ENCODE data around the gene EIF2S2.

DNA sequence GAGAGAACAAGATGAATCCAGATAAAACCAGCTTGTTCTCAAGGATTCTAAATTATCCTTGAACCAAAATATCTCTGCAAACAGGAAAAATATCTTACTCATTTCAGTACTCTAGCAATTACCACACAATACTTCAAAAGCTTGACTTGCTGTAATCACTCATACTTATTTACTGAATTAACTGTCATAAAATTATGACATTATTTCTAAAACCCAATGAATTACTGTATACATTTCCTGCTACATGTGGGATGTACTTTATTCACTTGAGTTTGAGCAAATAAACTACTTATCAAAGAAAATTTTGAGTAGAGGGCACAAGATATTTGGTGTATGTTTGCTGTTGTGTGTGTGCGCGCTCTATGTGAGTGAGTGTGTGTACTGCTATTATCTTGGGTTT lies 9.7 kb downstream of the EIF2S2 start:
- TF ChIP-seq CTCF (IDR thresholded peaks at IDR 0.05 in 2 of 3, conservative IDR thresholded peaks at IDR 0.05 in 1 of 3; ENCODE audit: borderline replicate concordance in 1 of 3, insufficient read depth in 1 of 3, low read depth in 2 of 3, low read length in 2 of 3) (no peak), ELF1 (IDR thresholded peaks at IDR 0.05; ENCODE audit: borderline replicate concordance, low read depth) (no peak), POLR2A (IDR thresholded peaks at IDR 0.05; ENCODE audit: borderline replicate concordance, extremely low read depth, insufficient read depth, insufficient read length) (no peak), POLR2AphosphoS5 (IDR thresholded peaks at IDR 0.05; ENCODE audit: low read depth, low read length) (no peak), EGR1 (IDR thresholded peaks at IDR 0.05; ENCODE audit: low read depth) (no peak), EZH2 (IDR thresholded peaks at IDR 0.05) (no peak), TCF7L2 (IDR thresholded peaks at IDR 0.05; ENCODE audit: borderline replicate concordance, extremely low read depth, insufficient read depth, insufficient read length) (no peak), JUND (IDR thresholded peaks at IDR 0.05) (no peak), ZBTB33 (IDR thresholded peaks at IDR 0.05; ENCODE audit: extremely low read depth, insufficient replicate concordance, low read length) (no peak), ZNF274 (IDR thresholded peaks at IDR 0.05; ENCODE audit: low read depth, low read length) (no peak), SRF (IDR thresholded peaks at IDR 0.05; ENCODE audit: low read depth) (no peak)
- TF ChIP-seq, protein P1, sequence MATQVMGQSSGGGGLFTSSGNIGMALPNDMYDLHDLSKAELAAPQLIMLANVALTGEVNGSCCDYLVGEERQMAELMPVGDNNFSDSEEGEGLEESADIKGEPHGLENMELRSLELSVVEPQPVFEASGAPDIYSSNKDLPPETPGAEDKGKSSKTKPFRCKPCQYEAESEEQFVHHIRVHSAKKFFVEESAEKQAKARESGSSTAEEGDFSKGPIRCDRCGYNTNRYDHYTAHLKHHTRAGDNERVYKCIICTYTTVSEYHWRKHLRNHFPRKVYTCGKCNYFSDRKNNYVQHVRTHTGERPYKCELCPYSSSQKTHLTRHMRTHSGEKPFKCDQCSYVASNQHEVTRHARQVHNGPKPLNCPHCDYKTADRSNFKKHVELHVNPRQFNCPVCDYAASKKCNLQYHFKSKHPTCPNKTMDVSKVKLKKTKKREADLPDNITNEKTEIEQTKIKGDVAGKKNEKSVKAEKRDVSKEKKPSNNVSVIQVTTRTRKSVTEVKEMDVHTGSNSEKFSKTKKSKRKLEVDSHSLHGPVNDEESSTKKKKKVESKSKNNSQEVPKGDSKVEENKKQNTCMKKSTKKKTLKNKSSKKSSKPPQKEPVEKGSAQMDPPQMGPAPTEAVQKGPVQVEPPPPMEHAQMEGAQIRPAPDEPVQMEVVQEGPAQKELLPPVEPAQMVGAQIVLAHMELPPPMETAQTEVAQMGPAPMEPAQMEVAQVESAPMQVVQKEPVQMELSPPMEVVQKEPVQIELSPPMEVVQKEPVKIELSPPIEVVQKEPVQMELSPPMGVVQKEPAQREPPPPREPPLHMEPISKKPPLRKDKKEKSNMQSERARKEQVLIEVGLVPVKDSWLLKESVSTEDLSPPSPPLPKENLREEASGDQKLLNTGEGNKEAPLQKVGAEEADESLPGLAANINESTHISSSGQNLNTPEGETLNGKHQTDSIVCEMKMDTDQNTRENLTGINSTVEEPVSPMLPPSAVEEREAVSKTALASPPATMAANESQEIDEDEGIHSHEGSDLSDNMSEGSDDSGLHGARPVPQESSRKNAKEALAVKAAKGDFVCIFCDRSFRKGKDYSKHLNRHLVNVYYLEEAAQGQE (IDR thresholded peaks at IDR 0.05; ENCODE audit: low read depth) = no peak

Measured in HCT116 (cell line).